ENCODE data around the gene BICD2.

GRCh38 chr9:92807757-92808725 is 43.4 kb upstream of the BICD2 start:
- TF ChIP-seq CTCF (IDR thresholded peaks at IDR 0.05; ENCODE audit: borderline replicate concordance, extremely low read depth, low read length, poor library complexity, severe bottlenecking), result no peak
- TF ChIP-seq EZH2 (IDR thresholded peaks at IDR 0.05; ENCODE audit: borderline replicate concordance, low read depth, low read length, severe bottlenecking), result no peak
